Endodermal cell (in vitro differentiated cells): ENCODE results near the gene SUPT20H. TPM values are rescaled to one million over a fixed set of nuclear protein-coding genes. Genes with fewer than 3 reads are reported as not detected.
A peak's percentile ranks its signal among the peaks of the same experiment; 100 is the strongest.

Experiments
- DNase-seq: peaks from one replicate; pipeline ENCODE4 v3.0.0-alpha.2; 2017
- H3K27ac ChIP-seq: 2 replicates; pipeline ENCODE4 v1.5.1; 2013; ENCODE audit warnings: mild to moderate bottlenecking, low read depth, low read length, moderate library complexity
- H3K27me3 ChIP-seq: 2 replicates; pipeline ENCODE4 v1.6.1; 2013; ENCODE audit warnings: mild to moderate bottlenecking, low read length, moderate library complexity; ENCODE audit not compliant: insufficient read depth, control insufficient read depth, poor library complexity, severe bottlenecking
- H3K36me3 ChIP-seq: 2 replicates; pipeline ENCODE4 v1.7.0; 2013; ENCODE audit warnings: mild to moderate bottlenecking, low read length, moderate library complexity; ENCODE audit not compliant: control insufficient read depth, insufficient read depth
- H3K4me1 ChIP-seq: one replicate; pipeline ENCODE4 v1.7.0; 2013; ENCODE audit warnings: low read length; ENCODE audit not compliant: control insufficient read depth, insufficient read depth
- H3K4me3 ChIP-seq: 2 replicates; pipeline ENCODE4 v1.5.1; 2013; ENCODE audit warnings: mild to moderate bottlenecking, low read length, moderate library complexity
- H3K9ac ChIP-seq: 2 replicates; pipeline ENCODE4 v1.6.1; 2013; ENCODE audit warnings: mild to moderate bottlenecking, low read length, moderate library complexity; ENCODE audit not compliant: poor library complexity, severe bottlenecking; ENCODE audit errors: extremely low read depth
- H3K9me3 ChIP-seq: 2 replicates; pipeline ENCODE4 v1.6.1; 2013; ENCODE audit warnings: mild to moderate bottlenecking, low read length, moderate library complexity; ENCODE audit not compliant: control insufficient read depth
- H3K27ac Mint-ChIP-seq: 2 replicates; pipeline ENCODE4 v1.8.0; 2020; ENCODE audit warnings: mixed read lengths
- H3K27me3 Mint-ChIP-seq: 2 replicates; pipeline ENCODE4 v1.8.0; 2021; ENCODE audit warnings: mild to moderate bottlenecking, mixed read lengths; ENCODE audit not compliant: insufficient read depth
- H3K36me3 Mint-ChIP-seq: 2 replicates; pipeline ENCODE4 v1.8.0; 2020; ENCODE audit warnings: low read depth, mixed read lengths
- H3K4me1 Mint-ChIP-seq: 2 replicates; pipeline ENCODE4 v1.8.0; 2020; ENCODE audit warnings: mixed read lengths
- H3K4me3 Mint-ChIP-seq: 2 replicates; pipeline ENCODE4 v1.8.0; 2020; ENCODE audit warnings: mild to moderate bottlenecking, moderate library complexity, mixed read lengths
- H3K9me3 Mint-ChIP-seq: 2 replicates; pipeline ENCODE4 v1.8.0; 2020; ENCODE audit warnings: mild to moderate bottlenecking, mixed read lengths
- CTCF ChIP-seq: fragments of 200-600 bp; sonication (generic); conservative IDR thresholded peaks from 2 replicates; pipeline ENCODE4 v1.5.0; 2021; ENCODE audit warnings: antibody characterized with exemption, mild to moderate bottlenecking
- WGBS, 2 experiments: methylation state at CpG; one replicate each; pipeline versions ENCODE4 v1.1.5 to v1.1.7; 2013; ENCODE audit warnings: missing lambda C conversion rate in 2 of 2, mixed read lengths in 1 of 2; ENCODE audit not compliant: insufficient coverage in 1 of 2, insufficient read length in 1 of 2; 5-methylcytosine and 5-hydroxymethylcytosine counted together
- total RNA-seq, 2 donors: library from RNA; stranded (reverse); fragmentation: NEBNext Ultra II Directional in 1 of 2; extraction: Animal tissue kit (Norgen Biotek cat#: 25700) in 1 of 2; gene quantifications; 2 replicates in 1 of 2; 3 replicates in 1 of 2; pipeline ENCODE4 v1.2.1, GENCODE V29; 2021

SUPT20H gene
- total RNA-seq, 2 donors from 2014 or later = 84.8 to 102 TPM

GRCh38 chr13:37076818-37077217 lies 17.3 kb upstream of the SUPT20H start:
- Mint-ChIP-seq H3K36me3 (no peaks in the 10 kb centered on the region), H3K27ac (no peak overlapping the region), H3K9me3 (no peaks in the 10 kb centered on the region), H3K4me3 (no peak overlapping the region), H3K27me3 (no peaks in the 10 kb centered on the region), H3K4me1 (peaks cover 16% of the 10 kb centered on the region)
- no peak for DNase-seq
- WGBS, 2 experiments = 93% methylated on average over 2 of the region's 2 CpGs; no CpG with 5 or more reads in 1 of the 2 experiments
- Histone ChIP-seq H3K9ac (no peak overlapping the region), H3K27me3 (no peaks in the 10 kb centered on the region), H3K36me3 (no peaks in the 10 kb centered on the region), H3K9me3 (no peaks in the 10 kb centered on the region), H3K4me1 (peaks cover 7% of the 10 kb centered on the region), H3K4me3 (no peak overlapping the region), H3K27ac (no peak overlapping the region)
- no peak for TF ChIP-seq CTCF

- no peaks in the 10 kb centered on the region for H3K27me3 Mint-ChIP-seq
- TF ChIP-seq CTCF = no peak
- no peaks in the 10 kb centered on the region for H3K36me3 Mint-ChIP-seq
- Histone ChIP-seq H3K27me3 (no peaks in the 10 kb centered on the region), H3K9me3 (no peaks in the 10 kb centered on the region), H3K4me1 (no peaks in the 10 kb centered on the region), H3K9ac (no peak overlapping the region), H3K27ac (no peak overlapping the region), H3K36me3 (no peaks in the 10 kb centered on the region), H3K4me3 (no peak overlapping the region)
- no peaks in the 10 kb centered on the region for H3K9me3 Mint-ChIP-seq
- no peak overlapping the region for H3K4me3 Mint-ChIP-seq
- DNase-seq = no peak
- 92 to 100% methylated on average over 2 of the region's 2 CpGs for WGBS, 2 experiments
- peaks cover 9% of the 10 kb centered on the region for H3K4me1 Mint-ChIP-seq
- no peak overlapping the region for H3K27ac Mint-ChIP-seq
Observed at GRCh38 chr13:37075164-37075563, 15.7 kb upstream of the SUPT20H start.

- Histone ChIP-seq H3K4me3 (no peak overlapping the region), H3K4me1 (no peaks in the 10 kb centered on the region), H3K9me3 (no peaks in the 10 kb centered on the region), H3K27ac (no peak overlapping the region), H3K27me3 (no peaks in the 10 kb centered on the region), H3K36me3 (no peaks in the 10 kb centered on the region), H3K9ac (no peak overlapping the region)
- no peak for DNase-seq
- TF ChIP-seq CTCF = peak; percentile 69
- no CpG with 5 or more reads among the region's 1 CpG for WGBS, 2 experiments
- peaks cover 9% of the 10 kb centered on the region for H3K4me1 Mint-ChIP-seq
- no peaks in the 10 kb centered on the region for H3K27me3 Mint-ChIP-seq
- H3K9me3 Mint-ChIP-seq = no peaks in the 10 kb centered on the region
- H3K36me3 Mint-ChIP-seq = no peaks in the 10 kb centered on the region
- no peak overlapping the region for H3K4me3 Mint-ChIP-seq
- H3K27ac Mint-ChIP-seq = no peak overlapping the region
Observed at GRCh38 chr13:37074703-37075102, 15.2 kb upstream of the SUPT20H start.
